Jurkat, Clone E6-1 (cell line): ENCODE data around the gene EIF4E3. TPM values are rescaled to one million over a fixed set of nuclear protein-coding genes. Genes with fewer than 3 reads are reported as not detected.

Experiments used
- DNase-seq: peaks from one replicate; pipeline ENCODE4 v3.0.0-alpha.2; 2011; ENCODE audit warnings: low read depth, low spot score
- H3K4me3 ChIP-seq: 2 replicates; pipeline ENCODE4 v1.5.1; 2011; ENCODE audit warnings: mild to moderate bottlenecking, low read length, control low read depth, moderate library complexity
- polyA plus RNA-seq: library from polyadenylated mRNA; unstranded; fragments of >200 nt; gene quantifications from one replicate; pipeline ENCODE4 v1.2.1, GENCODE V29; 2012; ENCODE audit warnings: missing spikeins; ENCODE audit not compliant: insufficient read length, insufficient read depth

EIF4E3 gene
- 8.5 TPM for polyA plus RNA-seq

DNA sequence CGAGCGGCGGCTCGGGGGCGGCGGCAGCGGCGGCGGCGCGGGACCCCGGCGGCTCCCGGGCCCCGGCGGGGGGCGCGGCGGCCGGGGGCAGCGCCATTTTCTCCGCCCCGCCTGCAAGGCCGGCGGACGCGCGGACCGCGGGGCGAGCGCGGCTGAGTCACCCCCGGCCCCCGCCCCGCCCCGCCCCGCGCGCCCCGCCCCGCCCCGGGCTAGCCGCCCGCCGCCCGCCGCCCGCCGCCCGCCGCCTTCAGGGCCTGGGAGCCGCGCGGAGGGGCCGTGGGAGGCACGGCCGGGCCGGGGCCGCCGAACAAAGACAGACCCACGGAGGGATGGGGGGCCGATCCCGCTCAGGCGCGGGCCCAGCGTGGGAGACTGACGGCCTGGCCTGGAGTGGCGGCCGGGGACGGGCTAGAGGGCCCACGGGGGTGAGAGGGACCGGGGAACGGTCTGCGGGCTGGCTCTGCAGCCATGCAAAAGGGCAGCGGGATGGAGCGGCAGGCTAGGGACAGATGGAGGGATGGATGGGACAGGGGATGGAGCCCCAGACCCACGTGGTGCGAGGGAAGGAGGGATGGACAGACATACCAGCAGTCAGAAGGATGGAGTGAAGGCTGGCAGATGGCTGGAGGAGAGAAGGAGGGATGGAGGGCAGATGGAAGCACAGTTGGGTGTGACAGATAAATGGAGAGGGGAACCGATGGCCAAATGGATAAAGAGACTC lies at the start of gene EIF4E3:
TSS of gene EIF4E3 (minus strand) at position 132 of the 721 bp plus-strand sequence. CDS start at position 97, 35 bp downstream.
- peak within 1 kb of the TSS; percentile 49 for H3K4me3 ChIP-seq
- DNase-seq = no peak

DNA sequence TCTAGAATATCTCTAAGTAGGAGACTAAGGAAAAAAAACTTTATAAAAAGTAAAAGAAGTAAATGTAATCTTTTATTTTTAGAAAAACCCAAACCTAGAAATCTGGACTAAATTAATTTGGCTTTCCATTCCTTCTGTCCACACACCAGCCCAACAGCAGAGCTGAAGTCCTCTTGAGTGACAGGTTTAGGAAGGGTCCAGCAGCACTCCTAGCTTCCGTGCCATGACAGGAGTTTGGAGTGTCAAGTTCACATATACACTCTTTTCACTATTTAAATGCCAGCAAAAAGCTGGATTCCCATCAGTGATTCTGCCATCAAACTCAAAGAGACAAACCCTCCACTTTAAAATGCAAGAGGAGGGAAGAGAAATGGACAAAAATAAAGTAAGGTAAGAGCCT lies 46.7 kb upstream of the EIF4E3 start:
- H3K4me3 ChIP-seq = no peak overlapping the region
- DNase-seq = no peak

DNA sequence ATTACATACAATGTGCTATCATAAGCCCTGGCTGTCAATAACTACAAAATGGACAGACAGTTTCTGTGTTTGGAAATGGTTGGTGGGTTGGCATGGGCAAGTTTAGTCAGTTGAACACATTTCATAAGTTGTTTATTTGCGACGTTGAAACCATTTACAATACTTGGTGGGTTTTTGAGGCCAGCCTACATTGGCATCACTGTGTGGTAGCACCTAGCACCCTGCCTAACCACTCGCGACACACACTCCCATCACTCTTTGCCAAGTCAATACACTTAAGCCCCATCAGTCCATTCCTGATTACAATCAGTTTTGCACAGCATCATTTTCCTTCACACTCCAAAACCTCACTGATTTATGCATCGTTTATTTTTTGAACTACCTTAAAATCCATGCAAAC lies 45.9 kb upstream of the EIF4E3 start:
- no peak overlapping the region for H3K4me3 ChIP-seq
- DNase-seq = no peak

DNA sequence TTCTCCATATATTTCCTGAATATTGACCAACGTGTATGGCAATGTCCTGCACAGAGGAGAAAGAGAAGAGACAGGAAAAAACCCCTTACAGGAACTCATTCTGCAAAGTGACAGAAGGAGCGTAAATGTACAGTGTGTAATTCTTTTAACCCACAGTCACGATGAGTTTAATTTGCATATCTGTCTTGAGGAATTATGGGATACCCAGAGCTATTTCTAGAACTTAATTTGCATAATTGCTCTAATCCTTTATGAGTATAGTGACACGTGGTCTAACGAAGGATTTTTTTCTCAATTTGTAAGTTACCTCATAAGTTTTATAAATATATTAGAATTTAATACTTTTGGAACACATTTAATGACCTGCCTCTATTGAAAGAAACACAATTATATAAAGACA lies 38.2 kb upstream of the EIF4E3 start:
- no peak overlapping the region for H3K4me3 ChIP-seq
- no peak for DNase-seq

DNA sequence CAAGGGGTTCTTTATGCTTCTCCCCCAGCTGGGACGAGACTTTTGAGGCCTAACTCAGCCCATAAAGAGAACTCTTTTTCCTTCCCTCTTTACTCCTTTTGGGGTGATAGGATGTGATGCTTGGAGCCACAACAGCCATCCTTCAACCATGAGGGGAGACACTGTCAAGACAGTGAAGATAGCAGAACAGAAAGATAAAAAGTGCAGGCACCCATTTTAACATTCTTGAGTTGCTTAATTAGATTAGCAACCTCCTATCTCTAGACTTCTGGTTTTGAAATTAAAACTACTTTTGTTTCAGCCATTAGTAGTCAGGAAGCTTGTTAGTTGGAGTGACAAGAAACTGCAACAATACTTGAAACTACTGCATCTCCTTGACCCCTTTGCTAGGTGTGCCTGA lies 34.9 kb upstream of the EIF4E3 start:
- H3K4me3 ChIP-seq = no peak overlapping the region
- no peak for DNase-seq

DNA sequence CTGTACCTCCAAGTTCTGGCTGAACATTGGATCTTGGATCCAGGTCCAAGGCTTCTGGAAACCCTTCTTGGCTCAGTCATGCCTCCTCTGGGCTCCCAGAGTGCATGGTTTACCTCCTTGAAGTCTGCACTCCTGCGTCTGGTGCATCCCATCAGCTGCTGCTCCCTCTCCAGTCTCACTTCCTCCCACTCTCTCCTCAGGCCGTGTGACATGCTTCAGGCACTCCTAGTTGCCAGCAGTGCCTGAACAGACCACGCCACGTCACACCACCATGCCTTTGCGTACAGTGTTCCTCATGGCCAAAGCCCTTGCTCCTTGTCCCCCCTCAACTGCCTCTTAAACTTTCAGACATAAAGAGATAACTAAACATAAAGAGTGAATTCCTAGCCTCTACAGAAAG lies 34.2 kb upstream of the EIF4E3 start:
- no peak for DNase-seq
- H3K4me3 ChIP-seq = no peak overlapping the region

DNA sequence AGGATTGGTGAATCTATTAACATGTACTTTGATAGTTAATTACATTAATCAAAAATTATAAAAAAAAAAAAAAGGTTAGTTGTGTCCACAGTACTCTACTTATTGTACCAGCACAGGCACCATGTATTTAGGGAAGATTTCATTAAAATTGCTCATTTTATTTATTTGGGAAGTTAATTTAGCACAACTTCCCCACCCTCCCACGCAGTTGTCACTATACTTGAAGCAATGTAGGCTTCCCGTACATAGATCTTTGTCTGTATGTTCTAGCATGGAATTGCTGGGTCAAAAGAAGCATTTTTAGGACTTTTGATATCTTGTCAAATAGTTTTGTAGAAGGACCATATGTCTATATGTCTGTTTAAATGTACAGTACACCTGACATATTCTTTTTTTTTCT lies 32.9 kb upstream of the EIF4E3 start:
- DNase-seq = no peak
- no peak overlapping the region for H3K4me3 ChIP-seq

DNA sequence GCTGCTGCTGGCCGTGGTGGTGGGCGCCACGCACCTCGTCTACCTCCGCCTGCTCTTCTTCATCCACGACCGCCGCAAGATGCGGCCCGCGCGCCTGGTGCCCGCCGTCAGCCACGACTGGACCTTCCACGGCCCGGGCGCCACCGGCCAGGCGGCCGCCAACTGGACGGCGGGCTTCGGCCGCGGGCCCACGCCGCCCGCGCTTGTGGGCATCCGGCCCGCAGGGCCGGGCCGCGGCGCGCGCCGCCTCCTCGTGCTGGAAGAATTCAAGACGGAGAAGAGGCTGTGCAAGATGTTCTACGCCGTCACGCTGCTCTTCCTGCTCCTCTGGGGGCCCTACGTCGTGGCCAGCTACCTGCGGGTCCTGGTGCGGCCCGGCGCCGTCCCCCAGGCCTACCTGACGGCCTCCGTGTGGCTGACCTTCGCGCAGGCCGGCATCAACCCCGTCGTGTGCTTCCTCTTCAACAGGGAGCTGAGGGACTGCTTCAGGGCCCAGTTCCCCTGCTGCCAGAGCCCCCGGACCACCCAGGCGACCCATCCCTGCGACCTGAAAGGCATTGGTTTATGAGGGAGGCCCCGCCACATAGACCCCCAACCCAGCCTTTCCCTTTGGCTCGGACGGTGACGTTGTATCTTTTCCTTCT lies 29.5 kb upstream of the EIF4E3 start:
- H3K4me3 ChIP-seq = no peak overlapping the region
- DNase-seq = no peak

DNA sequence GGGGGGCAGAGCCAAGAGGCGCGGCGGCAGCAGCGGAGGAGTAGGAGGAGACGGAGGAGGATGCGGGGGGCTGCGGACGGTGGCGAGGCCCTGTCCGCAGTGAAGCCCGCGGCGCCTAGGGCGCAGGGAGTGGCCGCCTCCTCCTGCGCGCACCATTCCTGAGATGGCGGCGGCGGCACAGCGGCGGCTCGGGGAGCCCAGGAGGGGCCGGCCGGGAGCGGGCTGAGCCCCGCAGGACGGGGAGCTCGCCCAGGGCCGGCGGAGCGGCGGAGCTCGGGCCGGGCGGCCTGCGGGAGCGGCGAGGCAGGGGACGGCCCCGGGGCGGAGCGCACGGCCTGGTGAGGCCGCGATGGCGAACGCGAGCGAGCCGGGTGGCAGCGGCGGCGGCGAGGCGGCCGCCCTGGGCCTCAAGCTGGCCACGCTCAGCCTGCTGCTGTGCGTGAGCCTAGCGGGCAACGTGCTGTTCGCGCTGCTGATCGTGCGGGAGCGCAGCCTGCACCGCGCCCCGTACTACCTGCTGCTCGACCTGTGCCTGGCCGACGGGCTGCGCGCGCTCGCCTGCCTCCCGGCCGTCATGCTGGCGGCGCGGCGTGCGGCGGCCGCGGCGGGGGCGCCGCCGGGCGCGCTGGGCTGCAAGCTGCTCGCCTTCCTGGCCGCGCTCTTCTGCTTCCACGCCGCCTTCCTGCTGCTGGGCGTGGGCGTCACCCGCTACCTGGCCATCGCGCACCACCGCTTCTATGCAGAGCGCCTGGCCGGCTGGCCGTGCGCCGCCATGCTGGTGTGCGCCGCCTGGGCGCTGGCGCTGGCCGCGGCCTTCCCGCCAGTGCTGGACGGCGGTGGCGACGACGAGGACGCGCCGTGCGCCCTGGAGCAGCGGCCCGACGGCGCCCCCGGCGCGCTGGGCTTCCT lies 28.8 kb upstream of the EIF4E3 start, which contains the start of gene GPR27:
TSS of gene GPR27 (plus strand) at position 155 of the 909 bp plus-strand sequence. CDS start at position 350, 195 bp downstream.
- H3K4me3 ChIP-seq = no peak within 1 kb of the TSS
- no peak for DNase-seq

DNA sequence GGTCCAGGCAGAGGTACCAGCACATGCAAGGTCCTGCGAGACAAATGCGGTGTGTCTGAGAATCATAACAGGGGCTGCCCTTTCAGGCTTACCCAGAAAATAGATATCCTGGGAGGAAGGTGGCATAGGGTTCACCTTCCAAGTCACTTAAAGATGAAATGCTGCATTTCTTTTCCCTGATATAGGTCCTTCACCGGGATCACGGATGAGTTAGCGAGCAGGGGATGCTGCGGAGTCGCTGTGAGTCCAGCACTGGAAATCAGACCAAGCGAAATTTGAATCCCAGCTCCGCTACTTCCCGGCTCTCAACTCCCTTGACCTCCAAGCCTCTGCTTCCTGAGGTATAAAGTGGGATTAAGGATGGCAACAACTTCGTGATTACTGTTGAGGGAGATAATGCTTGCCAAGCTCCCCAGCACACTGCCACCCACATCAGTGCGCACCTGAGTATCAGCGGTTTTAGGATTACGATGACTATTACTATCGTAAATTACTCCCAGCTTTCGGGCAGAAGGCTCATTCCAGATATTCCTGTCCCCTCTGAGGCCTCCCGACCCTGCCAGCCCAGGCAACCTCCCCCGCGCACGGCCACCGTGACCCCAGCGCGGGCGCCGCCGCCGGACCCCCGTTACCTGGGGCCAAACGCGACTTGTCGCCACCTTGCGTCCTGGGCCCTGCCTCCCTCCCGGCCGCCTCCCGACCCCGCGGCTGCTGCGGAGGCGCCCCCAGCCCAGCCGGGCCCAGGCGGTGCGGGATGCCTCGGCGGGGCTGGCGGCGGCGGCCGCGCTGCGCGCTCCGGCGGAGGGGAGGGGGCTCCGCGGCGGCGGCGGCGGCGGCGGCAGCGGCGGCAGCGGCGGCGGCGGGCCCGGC lies 27.9 kb upstream of the EIF4E3 start:
- no peak for DNase-seq

DNA sequence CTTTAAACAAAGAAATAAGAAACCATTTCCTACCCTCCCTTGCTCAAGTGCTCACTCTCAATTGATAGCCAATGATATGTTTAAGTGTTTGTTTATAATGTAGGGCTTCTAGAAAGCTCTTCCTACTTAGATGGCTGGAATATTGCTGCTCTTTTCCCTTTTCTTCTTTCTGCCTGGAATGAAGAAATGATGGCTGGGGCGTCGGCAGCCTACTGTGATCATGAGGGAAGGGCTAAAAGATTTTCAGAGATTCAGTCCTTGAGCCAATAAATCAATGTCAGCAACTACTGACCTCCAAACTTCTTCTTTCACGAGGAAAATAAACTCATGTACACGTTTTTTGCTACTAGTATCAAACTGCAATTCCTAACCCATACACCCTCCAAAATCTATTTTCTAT lies 26.4 kb upstream of the EIF4E3 start:
- H3K4me3 ChIP-seq = no peak overlapping the region
- DNase-seq = no peak

More for the DNA sequence above, 27.9 kb upstream of the EIF4E3 start:
- H3K4me3 ChIP-seq = no peak overlapping the region

DNA sequence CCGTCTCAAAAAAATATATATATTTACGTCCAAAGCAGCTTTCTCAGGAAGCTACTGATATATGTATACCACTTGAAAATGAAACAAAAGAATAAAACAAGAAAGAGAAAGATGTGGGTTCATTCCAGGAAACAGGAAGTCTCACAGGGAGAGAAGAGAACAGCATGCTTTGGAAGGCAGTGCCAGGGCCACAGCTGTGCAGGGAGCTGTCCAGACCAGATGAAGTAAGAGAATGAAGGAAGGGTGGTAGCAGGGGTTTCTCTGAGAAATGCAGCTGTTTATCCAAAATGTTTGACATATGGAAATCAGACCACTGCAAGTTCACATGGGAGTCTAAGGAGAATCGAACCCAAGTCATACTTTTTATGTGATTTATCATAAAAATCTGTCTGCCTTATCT lies 19.5 kb upstream of the EIF4E3 start:
- DNase-seq = no peak
- no peak overlapping the region for H3K4me3 ChIP-seq

DNA sequence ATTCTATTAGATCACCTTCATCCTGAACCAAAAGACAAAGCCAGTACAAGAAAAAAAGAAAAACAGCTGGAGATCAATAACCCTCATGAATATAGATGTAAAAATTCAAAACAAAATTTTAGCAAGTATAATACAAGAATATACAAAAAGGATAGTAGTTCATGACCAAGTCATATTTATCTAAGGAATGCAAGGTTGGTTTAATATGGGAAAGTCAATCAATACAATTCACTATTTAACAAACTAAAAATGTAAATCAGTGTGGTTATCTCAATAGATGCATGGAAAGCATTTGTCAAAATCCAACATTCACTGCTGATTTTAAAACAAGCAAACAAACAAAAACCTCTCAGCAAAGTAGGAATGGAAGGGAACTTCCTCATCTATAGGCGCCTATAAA lies 17.4 kb upstream of the EIF4E3 start:
- no peak for DNase-seq
- H3K4me3 ChIP-seq = no peak overlapping the region

DNA sequence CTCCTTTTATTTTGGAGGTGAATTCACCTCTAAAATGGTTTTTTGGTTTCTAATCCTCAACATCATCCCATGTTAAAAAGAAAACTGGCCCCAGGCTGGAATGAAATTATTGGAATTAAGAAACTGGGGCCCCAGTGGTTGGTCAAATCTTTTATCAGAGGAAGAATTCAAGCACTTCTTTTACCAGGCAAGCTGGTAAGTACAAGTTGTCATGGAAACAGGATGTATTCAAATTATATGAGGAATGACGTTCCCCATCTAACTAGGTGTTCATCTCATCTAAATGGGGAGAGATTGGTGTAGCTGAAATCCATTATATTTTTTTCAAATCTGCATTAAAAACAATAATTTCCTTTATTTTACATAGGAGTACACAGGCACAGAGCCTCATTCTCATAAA lies 9.7 kb upstream of the EIF4E3 start:
- no peak for DNase-seq
- H3K4me3 ChIP-seq = no peak overlapping the region

DNA sequence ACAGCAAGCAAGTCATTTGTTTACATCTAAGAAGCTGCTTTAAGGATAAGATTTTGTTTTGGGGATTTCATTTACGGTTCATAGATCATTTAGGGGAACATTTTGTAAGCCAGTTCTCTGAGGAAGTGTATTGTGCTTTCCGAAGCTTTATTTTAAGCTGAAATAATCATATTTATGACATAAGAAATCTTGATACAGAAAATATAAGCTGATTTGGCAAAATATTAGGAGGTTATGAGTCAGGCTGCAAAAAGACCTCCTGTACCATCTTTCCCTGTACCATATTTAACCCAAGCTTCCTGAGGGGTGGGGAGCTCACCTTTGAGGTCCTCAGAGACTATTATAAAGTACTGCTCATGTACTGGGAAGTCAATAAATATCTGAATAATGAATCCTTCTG lies 8.1 kb upstream of the EIF4E3 start:
- no peak for DNase-seq
- H3K4me3 ChIP-seq = no peak overlapping the region

DNA sequence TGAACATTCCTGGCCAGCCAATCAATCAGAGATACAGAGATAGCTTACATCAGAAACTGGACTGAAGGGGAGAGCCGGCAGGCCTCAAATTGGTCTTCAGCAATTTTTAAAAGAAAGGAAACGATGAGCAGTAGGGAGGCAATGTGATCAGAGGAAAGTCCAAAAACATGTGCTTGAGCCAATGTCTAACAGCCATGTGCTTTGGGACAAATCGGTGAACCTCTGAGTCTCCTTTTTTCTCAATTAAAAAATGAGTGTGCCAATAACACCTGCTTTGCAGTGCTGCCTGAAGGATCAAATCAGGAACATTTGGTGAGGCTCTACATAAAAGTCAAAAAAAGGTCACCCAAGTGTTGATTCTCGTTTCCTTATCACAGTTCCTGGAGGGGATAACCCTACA lies 7.4 kb upstream of the EIF4E3 start:
- no peak overlapping the region for H3K4me3 ChIP-seq
- DNase-seq = no peak

DNA sequence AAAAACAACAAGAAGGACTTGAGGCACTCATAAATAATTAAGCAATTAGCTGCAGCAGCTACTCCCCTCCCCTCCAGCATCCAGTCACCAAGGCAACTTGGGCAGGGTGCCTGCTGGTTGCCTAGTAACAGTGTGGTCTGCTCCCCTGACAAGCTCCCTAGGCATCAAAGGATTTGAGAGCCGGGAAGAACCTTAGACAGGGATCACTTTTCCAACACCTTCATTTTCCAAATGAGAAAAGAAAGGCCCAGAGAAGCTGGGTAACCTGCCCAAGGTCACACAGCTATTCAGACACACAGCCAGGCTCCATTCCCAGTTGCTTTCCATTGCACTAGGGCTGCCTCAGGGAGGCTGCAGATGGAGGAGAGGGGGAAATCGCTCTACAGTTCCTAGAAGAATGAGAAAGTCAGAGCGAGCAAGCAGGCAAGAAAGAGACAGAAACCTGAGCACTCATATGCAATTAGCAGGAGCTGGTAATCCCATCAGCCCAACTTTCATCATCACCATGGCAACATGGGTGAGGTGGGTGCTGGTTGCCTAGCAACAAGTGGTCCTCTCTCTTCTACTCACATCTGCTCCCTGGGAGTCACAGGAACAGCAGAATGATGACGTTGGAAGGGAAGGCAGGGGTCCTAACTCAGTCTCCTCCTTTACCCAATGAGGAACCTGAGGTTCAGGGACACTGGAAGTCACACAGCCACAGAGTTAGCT lies 3.6 kb upstream of the EIF4E3 start:
- peak; percentile 57 for DNase-seq
- no peak overlapping the region for H3K4me3 ChIP-seq

DNA sequence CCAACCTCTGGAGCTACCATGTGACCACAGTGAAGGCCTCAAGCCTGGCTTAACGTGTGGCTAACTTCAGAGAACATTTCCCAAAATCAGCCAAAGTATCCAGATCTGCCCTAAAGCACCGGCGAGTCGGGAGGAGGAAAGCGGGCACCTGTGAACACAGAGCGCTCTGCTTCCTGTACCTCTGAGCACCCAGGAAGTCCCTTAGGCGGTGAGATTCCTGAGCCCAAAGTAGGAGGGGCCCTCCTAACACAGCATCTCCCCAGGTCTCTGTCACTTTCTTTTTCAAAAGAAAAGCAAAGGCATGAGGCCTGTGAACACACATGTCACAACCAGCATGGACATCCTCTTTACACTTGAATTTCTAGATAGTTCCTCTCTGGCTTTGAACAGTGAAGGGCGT lies 944 bp upstream of the EIF4E3 start:
- H3K4me3 ChIP-seq = no peak overlapping the region
- DNase-seq = no peak
